Choroid plexus epithelial cell (primary cell): ENCODE results near the gene TIE1.

Experiments used
- DNase-seq: peaks from one replicate; pipeline ENCODE4 v3.0.0-alpha.2; 2010; ENCODE audit warnings: low read depth
- H3K4me3 ChIP-seq: 2 replicates; pipeline ENCODE4 v1.5.1; 2011; ENCODE audit warnings: low read depth, mild to moderate bottlenecking, control low read depth, low read length, moderate library complexity
- CTCF ChIP-seq: conservative IDR thresholded peaks from 2 replicates; pipeline ENCODE4 v1.5.1; 2011; ENCODE audit warnings: low read depth, mild to moderate bottlenecking, control low read depth, inconsistent platforms, low read length, moderate library complexity

TIE1 gene

GRCh38 chr1:43325381-43325780 is 24.6 kb downstream of the TIE1 start:
- H3K4me3 ChIP-seq: no peak overlapping the region
- no peak for DNase-seq
- TF ChIP-seq CTCF: no peak

GRCh38 chr1:43327549-43328292 is 26.9 kb downstream of the TIE1 start:
- DNase-seq: no peak
- no peak for TF ChIP-seq CTCF
- H3K4me3 ChIP-seq: no peak overlapping the region

DNA sequence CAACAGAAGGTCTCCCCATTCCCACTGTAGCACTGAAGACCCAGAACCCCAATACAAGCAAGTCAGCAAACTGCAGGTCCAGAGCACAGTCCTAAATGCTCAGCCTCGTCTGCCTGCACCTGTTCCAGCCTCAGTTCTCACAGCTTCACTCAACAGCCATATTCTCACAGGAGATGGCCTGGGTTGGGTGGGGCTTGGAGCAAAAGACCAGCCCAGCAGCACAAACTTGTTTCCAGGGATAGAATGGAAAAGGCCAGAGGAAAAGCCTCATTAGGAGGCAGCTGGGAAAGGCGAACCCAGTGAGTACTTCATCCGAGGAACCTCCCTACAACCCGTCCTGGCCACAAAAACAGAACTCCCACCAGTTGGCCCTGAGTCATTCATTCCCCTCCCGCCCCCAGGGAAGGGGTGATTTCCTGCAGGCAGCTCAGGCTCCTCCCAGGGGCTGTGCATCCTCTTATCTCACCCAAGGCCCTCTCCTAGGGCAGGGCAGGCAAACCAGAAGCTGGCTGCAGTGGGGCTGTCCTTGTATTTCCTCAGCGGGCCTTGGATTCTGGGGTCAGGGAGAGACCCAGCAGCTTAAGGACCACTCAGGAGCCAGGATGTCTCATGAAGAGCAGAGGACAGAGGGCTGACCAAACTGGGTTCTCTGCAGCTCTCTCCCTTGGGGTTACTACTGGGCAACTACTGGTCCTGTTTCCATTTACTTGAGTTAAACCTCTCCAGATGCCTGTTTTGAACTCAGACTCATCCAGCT is 29.4 kb downstream of the TIE1 start:
- H3K4me3 ChIP-seq: no peak overlapping the region
- peak; percentile 79 for DNase-seq
- no peak for TF ChIP-seq CTCF

DNA sequence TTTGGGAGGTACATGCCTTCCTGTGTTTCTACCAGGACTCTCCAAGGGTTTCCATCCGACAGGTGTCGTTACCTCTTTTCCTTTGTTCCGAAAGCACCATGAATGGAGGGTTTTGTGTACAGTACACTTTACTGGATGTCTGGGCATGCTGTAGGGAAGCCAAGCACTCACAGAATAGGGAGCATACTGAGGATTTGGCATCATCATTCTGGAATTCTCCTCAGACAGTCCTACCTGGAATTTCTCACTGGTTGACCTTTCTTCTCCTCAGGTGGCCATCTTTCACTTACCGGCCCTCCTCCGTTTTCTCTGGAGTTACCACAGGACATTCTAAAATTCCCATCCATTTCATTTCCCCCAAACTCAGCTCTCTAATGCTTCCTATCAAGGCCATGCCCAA is 30.9 kb downstream of the TIE1 start:
- H3K4me3 ChIP-seq: no peak overlapping the region
- no peak for TF ChIP-seq CTCF
- no peak for DNase-seq

GRCh38 chr1:43334453-43335205 is 33.8 kb downstream of the TIE1 start:
- no peak for DNase-seq
- no peak for TF ChIP-seq CTCF
- H3K4me3 ChIP-seq: no peak overlapping the region

DNA sequence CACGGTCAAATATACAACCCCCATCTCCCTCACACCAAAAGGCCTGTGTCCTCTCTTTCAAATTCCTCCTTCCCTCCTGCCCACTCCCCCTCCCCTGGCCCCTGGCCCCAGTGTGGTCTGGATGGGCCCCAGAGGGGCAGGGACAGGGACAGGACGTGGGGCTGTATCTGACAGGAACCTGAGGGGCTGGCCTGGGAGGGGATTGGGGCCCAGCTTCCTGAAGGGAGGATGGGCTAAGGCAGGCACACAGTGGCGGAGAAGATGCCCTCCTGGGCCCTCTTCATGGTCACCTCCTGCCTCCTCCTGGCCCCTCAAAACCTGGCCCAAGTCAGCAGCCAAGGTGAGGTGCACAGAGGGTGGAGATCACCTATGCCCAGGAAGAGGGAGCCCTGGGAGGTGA is 36.8 kb downstream of the TIE1 start, which contains the start of gene MPL:
Gene MPL, plus strand, starts transcription at position 231 of the 400 bp plus-strand sequence. Its CDS starts 31 bp downstream, at position 262.
- DNase-seq: no peak
- no peak for TF ChIP-seq CTCF
- no peak within 1 kb of the TSS for H3K4me3 ChIP-seq
